Left ventricle myocardium inferior (tissue), 1 donor: ENCODE measurements around the gene PLXDC2. TPM values are rescaled to one million over a fixed set of nuclear protein-coding genes. Genes with fewer than 3 reads are reported as not detected.

ENCODE experiments used
- DNase-seq: peaks from one replicate; pipeline ENCODE4 v3.0.0-alpha.2; 2020
- H3K27ac ChIP-seq: fragments of 200-600 bp; replicated peaks from 2 replicates; pipeline ENCODE4 v1.8.0; 2021
- H3K27me3 ChIP-seq: fragments of 200-600 bp; 2 replicates; pipeline ENCODE4 v1.8.0; 2021; ENCODE audit warnings: low read depth
- H3K36me3 ChIP-seq: fragments of 200-600 bp; 2 replicates; pipeline ENCODE4 v1.8.0; 2021
- H3K4me1 ChIP-seq: fragments of 200-600 bp; 2 replicates; pipeline ENCODE4 v1.8.0; 2021
- H3K4me3 ChIP-seq: fragments of 200-600 bp; 2 replicates; pipeline ENCODE4 v1.8.0; 2021; ENCODE audit warnings: mild to moderate bottlenecking, moderate library complexity
- H3K9me3 ChIP-seq: fragments of 200-600 bp; replicated peaks from 2 replicates; pipeline ENCODE4 v1.8.0; 2021
- intact Hi-C: fragments of 100-400 bp; cut with micrococcal nuclease; formaldehyde crosslinking; loops from one replicate; pipeline ENCODE4 v1.11.0; 2022
- total RNA-seq: library from RNA; stranded (reverse); fragmentation: NEBNext Ultra II Directional; extraction: Animal tissue kit (Norgen Biotek cat#: 25700); gene quantifications from one replicate; pipeline ENCODE4 v1.2.1, GENCODE V29; 2021
- TF ChIP-seq, protein P1 (sequence below): fragments of 200-600 bp; IDR thresholded peaks from 2 replicates; pipeline ENCODE4 v1.8.0; 2021; ENCODE audit warnings: antibody characterized with exemption, mild to moderate bottlenecking, borderline replicate concordance
- donor health status: DM: no; HTN: yes; CAD: no; lungs with severe emphysema.

PLXDC2 gene
- total RNA-seq, 1 donor from 2014 or later, result 16.6 TPM

DNA sequence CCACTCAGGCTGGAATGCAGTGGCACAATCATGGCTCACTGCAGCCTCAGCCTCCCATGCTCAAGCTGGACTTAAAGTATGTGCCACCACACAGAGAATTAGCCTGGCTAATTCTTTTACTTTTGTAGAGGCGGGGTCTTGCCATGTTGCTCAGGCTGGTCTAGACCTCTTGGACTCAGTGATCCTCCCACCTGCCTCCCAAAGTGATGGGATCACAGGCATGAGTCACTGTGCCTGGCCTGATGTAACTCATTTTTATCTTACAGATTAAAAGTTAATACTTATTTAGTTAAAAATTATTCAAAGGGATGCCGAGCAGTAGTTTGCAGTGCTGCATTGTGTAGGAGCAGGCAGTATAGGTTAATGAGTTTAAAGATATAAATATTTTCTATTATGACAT lies 12.6 kb upstream of the PLXDC2 start:
- DNase-seq, result no peak
- intact Hi-C loops, result no loop called here

DNA sequence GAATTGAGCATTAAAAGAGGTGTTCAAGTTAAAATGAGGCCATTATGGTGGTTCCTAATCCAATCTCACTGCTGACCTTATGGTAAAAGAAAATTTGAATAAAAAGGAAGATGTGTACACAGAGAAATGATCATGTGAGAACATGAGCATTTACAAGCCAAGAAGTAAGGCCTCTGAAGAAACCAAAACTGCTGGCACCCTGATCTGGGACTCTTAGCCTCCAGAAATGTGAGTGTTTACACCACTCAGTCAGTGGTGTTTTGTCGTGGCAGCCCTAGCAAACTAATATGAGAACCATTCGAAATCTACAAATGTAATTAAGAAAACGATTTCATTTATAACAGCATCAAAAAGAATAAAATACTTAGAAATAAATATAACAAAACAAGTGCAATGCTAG lies 6.8 kb upstream of the PLXDC2 start:
- Histone ChIP-seq H3K4me3 (no peak overlapping the region), H3K27ac (no peak overlapping the region), H3K27me3 (peaks cover 4% of the 10 kb centered on the region), H3K36me3 (no peaks in the 10 kb centered on the region), H3K4me1 (peaks cover 14% of the 10 kb centered on the region), H3K9me3 (peaks cover 36% of the 10 kb centered on the region)
- TF ChIP-seq, protein P1, sequence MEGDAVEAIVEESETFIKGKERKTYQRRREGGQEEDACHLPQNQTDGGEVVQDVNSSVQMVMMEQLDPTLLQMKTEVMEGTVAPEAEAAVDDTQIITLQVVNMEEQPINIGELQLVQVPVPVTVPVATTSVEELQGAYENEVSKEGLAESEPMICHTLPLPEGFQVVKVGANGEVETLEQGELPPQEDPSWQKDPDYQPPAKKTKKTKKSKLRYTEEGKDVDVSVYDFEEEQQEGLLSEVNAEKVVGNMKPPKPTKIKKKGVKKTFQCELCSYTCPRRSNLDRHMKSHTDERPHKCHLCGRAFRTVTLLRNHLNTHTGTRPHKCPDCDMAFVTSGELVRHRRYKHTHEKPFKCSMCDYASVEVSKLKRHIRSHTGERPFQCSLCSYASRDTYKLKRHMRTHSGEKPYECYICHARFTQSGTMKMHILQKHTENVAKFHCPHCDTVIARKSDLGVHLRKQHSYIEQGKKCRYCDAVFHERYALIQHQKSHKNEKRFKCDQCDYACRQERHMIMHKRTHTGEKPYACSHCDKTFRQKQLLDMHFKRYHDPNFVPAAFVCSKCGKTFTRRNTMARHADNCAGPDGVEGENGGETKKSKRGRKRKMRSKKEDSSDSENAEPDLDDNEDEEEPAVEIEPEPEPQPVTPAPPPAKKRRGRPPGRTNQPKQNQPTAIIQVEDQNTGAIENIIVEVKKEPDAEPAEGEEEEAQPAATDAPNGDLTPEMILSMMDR, result no peak
- no peak for DNase-seq
- intact Hi-C loops, result no loop called here

More for the DNA sequence above, 12.6 kb upstream of the PLXDC2 start:
- Histone ChIP-seq H3K4me3 (no peak overlapping the region), H3K4me1 (no peaks in the 10 kb centered on the region), H3K27ac (no peak overlapping the region), H3K9me3 (peaks cover 23% of the 10 kb centered on the region), H3K36me3 (no peaks in the 10 kb centered on the region), H3K27me3 (no peaks in the 10 kb centered on the region)
- TF ChIP-seq, protein P1, result no peak

DNA sequence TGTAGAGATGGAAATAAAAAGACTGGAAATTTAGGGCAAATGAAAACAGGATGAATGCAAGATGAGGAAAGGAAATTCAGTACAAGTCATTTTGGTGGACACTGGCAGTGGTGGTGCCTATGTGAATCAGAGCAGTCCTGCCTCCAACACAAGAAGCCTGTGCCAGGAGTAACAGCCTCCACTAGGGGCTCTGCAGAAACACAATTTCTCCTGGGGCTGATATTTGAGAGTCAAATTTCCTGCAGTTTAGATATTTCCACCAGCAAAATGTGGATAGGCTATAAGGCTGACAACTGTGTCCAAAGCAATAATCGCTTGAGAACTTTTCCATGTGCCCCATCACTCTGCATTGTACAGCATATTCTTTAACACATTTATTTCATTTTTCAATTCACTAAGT lies 4.7 kb upstream of the PLXDC2 start:
- intact Hi-C loops, result loop anchor here (10.0 kb wide), 1 partner anchor 953 kb away; no protein-coding TSS in a partner anchor
- peaks cover 31% of the 10 kb centered on the region for H3K4me1 ChIP-seq
- no peaks in the 10 kb centered on the region for H3K36me3 ChIP-seq
- TF ChIP-seq, protein P1, result peak; percentile 64
- H3K27me3 ChIP-seq, result peaks cover 19% of the 10 kb centered on the region
- H3K4me3 ChIP-seq, result no peak overlapping the region
- no peak for DNase-seq
- H3K9me3 ChIP-seq, result peaks cover 23% of the 10 kb centered on the region
- H3K27ac ChIP-seq, result no peak overlapping the region

DNA sequence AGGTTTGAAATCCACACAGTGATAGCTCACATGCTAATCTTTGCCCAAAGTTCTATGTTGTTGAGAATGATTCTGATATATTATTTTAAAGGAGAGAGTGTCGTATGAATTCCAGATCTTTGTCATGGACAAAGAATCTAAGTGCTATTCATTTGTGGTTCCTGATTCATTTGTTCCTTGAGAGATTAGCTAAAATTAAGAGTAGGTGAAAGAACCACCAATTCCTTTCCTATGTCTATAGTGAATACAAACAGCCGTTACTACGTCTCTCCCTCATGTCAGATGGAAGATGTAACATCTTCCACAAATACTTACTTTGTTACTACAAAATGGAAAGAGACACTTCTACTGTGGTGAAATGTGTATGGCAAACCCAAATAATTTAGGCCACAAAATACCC lies 3.3 kb upstream of the PLXDC2 start:
- Histone ChIP-seq H3K27ac (no peak overlapping the region), H3K9me3 (peaks cover 21% of the 10 kb centered on the region), H3K36me3 (no peaks in the 10 kb centered on the region), H3K27me3 (peaks cover 29% of the 10 kb centered on the region), H3K4me3 (no peak overlapping the region), H3K4me1 (peaks cover 45% of the 10 kb centered on the region)
- no peak for DNase-seq
- TF ChIP-seq, protein P1, result no peak
- intact Hi-C loops, result loop anchor here (10.0 kb wide), 1 partner anchor 952 kb away; no protein-coding TSS in a partner anchor

DNA sequence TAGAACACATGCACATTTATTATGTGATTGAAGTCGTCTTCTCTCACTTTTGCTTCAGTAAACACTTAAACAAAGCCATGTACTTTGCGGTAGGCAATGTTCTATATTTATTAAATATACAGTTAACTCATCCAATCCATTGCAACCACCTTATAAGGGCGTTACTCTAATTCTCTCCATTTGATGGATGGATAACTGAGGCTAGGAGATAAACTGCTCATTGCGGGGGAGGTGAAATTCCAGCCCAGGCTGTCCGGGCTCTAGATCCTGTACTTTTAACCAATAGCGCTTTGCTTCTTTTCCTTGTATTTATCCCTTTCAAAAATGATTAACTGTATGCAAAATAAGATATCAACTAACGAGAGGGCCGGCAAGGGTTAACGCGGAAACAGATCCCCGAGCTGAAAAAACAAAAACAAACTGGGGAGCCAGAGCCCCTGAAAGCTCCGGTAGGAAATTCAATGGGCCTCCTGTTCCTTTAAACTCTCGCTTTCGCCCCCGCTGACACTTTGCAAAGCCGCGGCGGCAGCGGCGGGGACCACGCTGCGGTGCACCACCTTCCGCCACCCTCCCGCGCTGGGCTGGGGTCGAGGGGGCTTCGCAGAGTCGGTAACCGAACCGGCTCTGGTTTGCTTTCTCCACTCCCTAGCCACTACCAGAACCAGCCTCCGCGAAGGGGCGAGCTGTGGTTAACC lies 1.0 kb upstream of the PLXDC2 start:
- H3K9me3 ChIP-seq, result peaks cover 4% of the 10 kb centered on the region
- H3K4me3 ChIP-seq, result peak overlapping the region; percentile 83
- intact Hi-C loops, result loop anchor here (10.0 kb wide), 1 partner anchor 950 kb away; no protein-coding TSS in a partner anchor
- H3K27ac ChIP-seq, result peak overlapping the region; percentile 89
- TF ChIP-seq, protein P1, result no peak
- DNase-seq, result no peak
- H3K4me1 ChIP-seq, result peaks cover 49% of the 10 kb centered on the region
- H3K27me3 ChIP-seq, result peaks cover 29% of the 10 kb centered on the region
- H3K36me3 ChIP-seq, result no peaks in the 10 kb centered on the region
